Upper lobe of left lung (tissue), 4 donors: ENCODE measurements around the gene TTC29.

Experiments
- EP300 ChIP-seq, 4 donors: sonication (generic); formaldehyde crosslinking; IDR thresholded peaks; one replicate each; pipeline ENCODE4 v1.5.1; 2017; ENCODE audit warnings: antibody characterized with exemption in 4 of 4, control low read depth in 2 of 4
- POLR2A ChIP-seq, 4 donors: fragments of 450-650 bp; IDR thresholded peaks; one replicate each; pipeline ENCODE4 v1.5.1; 2016 to 2017; ENCODE audit warnings: antibody characterized with exemption in 4 of 4, mild to moderate bottlenecking in 2 of 4
- POLR2AphosphoS5 ChIP-seq, 2 donors: sonication (generic); formaldehyde crosslinking; IDR thresholded peaks; one replicate each; pipeline ENCODE4 v1.5.1; 2017; ENCODE audit warnings: antibody characterized with exemption in 2 of 2
- TF ChIP-seq, protein P1 (sequence below), 6 experiments: fragments of 450-650 bp in 4 of 6; fragments of 200-600 bp in 2 of 6; sonication (generic) in 2 of 6; IDR thresholded peaks; one replicate each; pipeline ENCODE4 v1.5.1; 2016 to 2019; ENCODE audit warnings: antibody characterized with exemption in 6 of 6

- TF ChIP-seq, protein P1, sequence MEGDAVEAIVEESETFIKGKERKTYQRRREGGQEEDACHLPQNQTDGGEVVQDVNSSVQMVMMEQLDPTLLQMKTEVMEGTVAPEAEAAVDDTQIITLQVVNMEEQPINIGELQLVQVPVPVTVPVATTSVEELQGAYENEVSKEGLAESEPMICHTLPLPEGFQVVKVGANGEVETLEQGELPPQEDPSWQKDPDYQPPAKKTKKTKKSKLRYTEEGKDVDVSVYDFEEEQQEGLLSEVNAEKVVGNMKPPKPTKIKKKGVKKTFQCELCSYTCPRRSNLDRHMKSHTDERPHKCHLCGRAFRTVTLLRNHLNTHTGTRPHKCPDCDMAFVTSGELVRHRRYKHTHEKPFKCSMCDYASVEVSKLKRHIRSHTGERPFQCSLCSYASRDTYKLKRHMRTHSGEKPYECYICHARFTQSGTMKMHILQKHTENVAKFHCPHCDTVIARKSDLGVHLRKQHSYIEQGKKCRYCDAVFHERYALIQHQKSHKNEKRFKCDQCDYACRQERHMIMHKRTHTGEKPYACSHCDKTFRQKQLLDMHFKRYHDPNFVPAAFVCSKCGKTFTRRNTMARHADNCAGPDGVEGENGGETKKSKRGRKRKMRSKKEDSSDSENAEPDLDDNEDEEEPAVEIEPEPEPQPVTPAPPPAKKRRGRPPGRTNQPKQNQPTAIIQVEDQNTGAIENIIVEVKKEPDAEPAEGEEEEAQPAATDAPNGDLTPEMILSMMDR (IDR thresholded peaks at IDR 0.05), result no peak
- TF ChIP-seq POLR2A (IDR thresholded peaks at IDR 0.05), result no peak
- no peak for TF ChIP-seq POLR2AphosphoS5 (IDR thresholded peaks at IDR 0.05)
- no peak for TF ChIP-seq EP300 (IDR thresholded peaks at IDR 0.05)
Observed at GRCh38 chr4:146952896-146953295, 7.2 kb upstream of the TTC29 start.
